CD4-positive, alpha-beta T cell (primary cell): Measurements from ENCODE around the gene LRCH3. TPM values are rescaled to one million over a fixed set of nuclear protein-coding genes. Genes with fewer than 3 reads are reported as not detected.

ENCODE experiments used
- ATAC-seq: fragments of 200-7000 bp; cut with Tn5 transposase; one replicate; pipeline ENCODE4 v1.10.0; 2022; ENCODE audit warnings: mild to moderate bottlenecking; ENCODE audit not compliant: poor library complexity
- CTCF ChIA-PET: fragments of 350-600 bp; sonication (Branson Sonifier 250); formaldehyde crosslinking; loops from one replicate; lab custom pipeline; 2021; ENCODE audit warnings: antibody characterized with exemption, inconsistent platforms; lab: Charles Lee
- POLR2A ChIA-PET: fragments of 350-600 bp; sonication (Branson Sonifier 250); formaldehyde crosslinking; loops from one replicate; lab custom pipeline; 2021; ENCODE audit warnings: antibody characterized with exemption, inconsistent platforms; lab: Charles Lee
- DNase-seq, 14 experiments: peaks; one replicate each; pipeline ENCODE4 v3.0.0-alpha.2; 2013 to 2020; ENCODE audit warnings: mixed read lengths in 2 of 14
- H3K27ac ChIP-seq, 2 donors: one replicate each; pipeline versions ENCODE4 v1.5.1 to v1.7.0; 2013; ENCODE audit warnings: low read length in 2 of 2, low read depth in 1 of 2, mild to moderate bottlenecking in 1 of 2
- H3K27me3 ChIP-seq, 2 experiments: 1 replicate in 1 of 2; 2 replicates in 1 of 2; pipeline versions ENCODE4 v1.6.1 to v1.7.0; 2013; ENCODE audit warnings: low read length in 2 of 2, control low read depth in 1 of 2, mild to moderate bottlenecking in 1 of 2, moderate library complexity in 1 of 2; ENCODE audit not compliant: insufficient read depth in 2 of 2, control insufficient read depth in 1 of 2
- H3K36me3 ChIP-seq: one replicate; pipeline ENCODE4 v1.6.1; 2013; ENCODE audit warnings: low read length, control low read depth; ENCODE audit not compliant: insufficient read depth
- H3K4me1 ChIP-seq: one replicate; pipeline ENCODE4 v1.6.1; 2013; ENCODE audit warnings: low read length, control low read depth; ENCODE audit not compliant: insufficient read depth
- H3K4me3 ChIP-seq: one replicate; pipeline ENCODE4 v1.5.1; 2013; ENCODE audit warnings: mild to moderate bottlenecking, low read length, moderate library complexity
- H3K9me3 ChIP-seq, 2 experiments: 1 replicate in 1 of 2; 2 replicates in 1 of 2; pipeline versions ENCODE4 v1.6.1 to v1.7.0; 2013; ENCODE audit warnings: low read length in 2 of 2, mild to moderate bottlenecking in 2 of 2, control low read depth in 1 of 2, moderate library complexity in 1 of 2; ENCODE audit not compliant: control insufficient read depth in 1 of 2, insufficient read depth in 1 of 2
- H3K27ac Mint-ChIP-seq: one replicate; pipeline ENCODE4 v1.8.0; 2020; ENCODE audit warnings: mixed read lengths
- H3K27me3 Mint-ChIP-seq: one replicate; pipeline ENCODE4 v1.8.0; 2021; ENCODE audit warnings: mixed read lengths
- H3K36me3 Mint-ChIP-seq: one replicate; pipeline ENCODE4 v1.8.0; 2021; ENCODE audit warnings: low read depth, mixed read lengths
- H3K4me1 Mint-ChIP-seq: one replicate; pipeline ENCODE4 v1.8.0; 2021; ENCODE audit warnings: low read depth, mixed read lengths
- H3K4me3 Mint-ChIP-seq: one replicate; pipeline ENCODE4 v1.8.0; 2020; ENCODE audit warnings: mild to moderate bottlenecking, mixed read lengths
- H3K9me3 Mint-ChIP-seq: one replicate; pipeline ENCODE4 v1.8.0; 2020; ENCODE audit warnings: mixed read lengths
- CTCF ChIP-seq: fragments of 200-600 bp; IDR thresholded peaks from one replicate; pipeline ENCODE4 v1.8.0; 2022; ENCODE audit warnings: antibody characterized with exemption, mild to moderate bottlenecking
- intact Hi-C, 2 experiments: fragments of 100-400 bp; cut with DNase I in 1 of 2; cut with micrococcal nuclease in 1 of 2; formaldehyde crosslinking; loops; one replicate each; pipeline versions ENCODE4 v1.15.1 to v1.9.0; 2023 to 2025; cut with DNase I, micrococcal nuclease
- total RNA-seq, 174 experiments: library from RNA in 2 of 174; stranded (reverse) in 2 of 174; gene quantifications; one replicate each; pipeline ENCODE4 v1.2.3 and lab custom pipeline; 2021 to 2026

LRCH3 gene
- total RNA-seq, 2 experiments from 2014 or later, result 31.5 to 37.6 TPM

- CTCF ChIA-PET, result interaction anchor here (0.6 kb wide), 1 partner anchor 101 kb away, joined by 3 read pairs; no protein-coding TSS in a partner anchor
- Histone ChIP-seq H3K36me3 (no peaks in the 10 kb centered on the region), H3K27me3 (no peaks in the 10 kb centered on the region), H3K4me3 (no peak overlapping the region), H3K9me3 (no peaks in the 10 kb centered on the region), H3K4me1 (peaks cover 27% of the 10 kb centered on the region), H3K27ac (no peak overlapping the region)
- POLR2A ChIA-PET, result interaction anchor here (0.6 to 1.6 kb wide), 3 partner anchors 9 to 70 kb away, joined by 3 to 8 read pairs (median 5); partner anchors contain the start of gene LRCH3
- intact Hi-C loops, result loop anchor here in 1 of 2 experiments (10.0 kb wide), 1 partner anchor 116 kb away; no protein-coding TSS in a partner anchor
- peaks cover 4% of the 10 kb centered on the region for H3K36me3 Mint-ChIP-seq
- no peaks in the 10 kb centered on the region for H3K27me3 Mint-ChIP-seq
- ATAC-seq (no peak), DNase-seq (no peak)
- peaks cover 74% of the 10 kb centered on the region for H3K4me1 Mint-ChIP-seq
- no peak for TF ChIP-seq CTCF
- H3K27ac Mint-ChIP-seq, result peak overlapping the region; percentile 47
- H3K4me3 Mint-ChIP-seq, result no peak overlapping the region
- H3K9me3 Mint-ChIP-seq, result no peaks in the 10 kb centered on the region
These were observed 9.3 kb downstream of the LRCH3 start for GRCh38 chr3:197800379-197800778.

- no peaks in the 10 kb centered on the region for H3K9me3 ChIP-seq
- peaks cover 59% of the 10 kb centered on the region for H3K4me1 Mint-ChIP-seq
- H3K27ac Mint-ChIP-seq, result peak overlapping the region; percentile 65
- no peaks in the 10 kb centered on the region for H3K27me3 Mint-ChIP-seq
- H3K4me1 ChIP-seq, result peaks cover 22% of the 10 kb centered on the region
- POLR2A ChIA-PET, result interaction anchor here (1.5 to 1.6 kb wide), 2 partner anchors 11 to 13 kb away, joined by 5 to 8 read pairs; partner anchors contain the start of gene LRCH3
- no peak overlapping the region for H3K4me3 Mint-ChIP-seq
- TF ChIP-seq CTCF, result peak; percentile 49
- ATAC-seq (peak; percentile 68), DNase-seq (peak in 5 of 14 experiments; percentile 19 to 66 (median 52))
- intact Hi-C loops, result loop anchor here (1.0 to 10.0 kb wide), 4 partner anchors 9 to 203 kb away; no protein-coding TSS in a partner anchor
- CTCF ChIA-PET, result interaction anchor here (0.6 to 1.1 kb wide), 3 partner anchors 23 to 91 kb away, joined by 3 read pairs; no protein-coding TSS in a partner anchor
- H3K36me3 Mint-ChIP-seq, result peaks cover 4% of the 10 kb centered on the region
- H3K27me3 ChIP-seq, result no peaks in the 10 kb centered on the region
- H3K27ac ChIP-seq, result peak overlapping the region in 1 of 2 donors; percentile 23
- H3K36me3 ChIP-seq, result no peaks in the 10 kb centered on the region
- no peaks in the 10 kb centered on the region for H3K9me3 Mint-ChIP-seq
- H3K4me3 ChIP-seq, result no peak overlapping the region
These were observed 11.1 kb downstream of the LRCH3 start for GRCh38 chr3:197801891-197802778.

- H3K27ac ChIP-seq, result no peak overlapping the region
- no peaks in the 10 kb centered on the region for H3K36me3 ChIP-seq
- H3K4me1 Mint-ChIP-seq, result peaks cover 61% of the 10 kb centered on the region
- peaks cover 17% of the 10 kb centered on the region for H3K4me1 ChIP-seq
- peak in 3 of 14 experiments; percentile 11 to 30 (median 26) for DNase-seq
- POLR2A ChIA-PET, result no interaction called here
- intact Hi-C loops, result loop anchor here (1.0 to 10.0 kb wide), 4 partner anchors 10 to 204 kb away; no protein-coding TSS in a partner anchor
- peak; percentile 13 for TF ChIP-seq CTCF
- H3K4me3 Mint-ChIP-seq, result no peak overlapping the region
- no peaks in the 10 kb centered on the region for H3K9me3 ChIP-seq
- H3K27me3 Mint-ChIP-seq, result no peaks in the 10 kb centered on the region
- peaks cover 9% of the 10 kb centered on the region for H3K36me3 Mint-ChIP-seq
- H3K27ac Mint-ChIP-seq, result peak overlapping the region; percentile 65
- ATAC-seq, result peak; percentile 56
- H3K27me3 ChIP-seq, result no peaks in the 10 kb centered on the region
- H3K9me3 Mint-ChIP-seq, result no peaks in the 10 kb centered on the region
- H3K4me3 ChIP-seq, result no peak overlapping the region
- CTCF ChIA-PET, result interaction anchor here (0.6 to 1.1 kb wide), 3 partner anchors 24 to 92 kb away, joined by 3 read pairs; no protein-coding TSS in a partner anchor
These were observed 11.9 kb downstream of the LRCH3 start for GRCh38 chr3:197802779-197803459.
